HG03095 (cell line): ENCODE data around the gene ENOX1.

Source experiments
- ATAC-seq: cut with Tn5 transposase; IDR thresholded peaks from one replicate; pipeline ENCODE4 v1.9.1; 2021; ENCODE audit warnings: moderate library complexity; ENCODE audit not compliant: unreplicated experiment

The ENOX1 gene

GRCh38 chr13:43675577-43675976, 111.2 kb downstream of the ENOX1 start:
- no peak for ATAC-seq

GRCh38 chr13:43669964-43670363, 116.8 kb downstream of the ENOX1 start:
- ATAC-seq, result no peak

GRCh38 chr13:43669101-43669500, 117.7 kb downstream of the ENOX1 start:
- no peak for ATAC-seq

- ATAC-seq, result no peak
Measured at GRCh38 chr13:43666403-43666802, 120.4 kb downstream of the ENOX1 start.

GRCh38 chr13:43665388-43665787, 121.4 kb downstream of the ENOX1 start:
- no peak for ATAC-seq

- ATAC-seq, result no peak
Measured at GRCh38 chr13:43664700-43665191, 122.0 kb downstream of the ENOX1 start.

- no peak for ATAC-seq
Measured at GRCh38 chr13:43663474-43664090, 123.2 kb downstream of the ENOX1 start.

- ATAC-seq, result no peak
Measured at GRCh38 chr13:43662976-43663375, 123.8 kb downstream of the ENOX1 start.

- no peak for ATAC-seq
Measured at GRCh38 chr13:43661161-43661830, 125.5 kb downstream of the ENOX1 start.

- ATAC-seq, result no peak
Measured at GRCh38 chr13:43657485-43657884, 129.3 kb downstream of the ENOX1 start.

GRCh38 chr13:43653980-43654379, 132.8 kb downstream of the ENOX1 start:
- ATAC-seq, result no peak

- ATAC-seq, result no peak
Measured at GRCh38 chr13:43653395-43653794, 133.4 kb downstream of the ENOX1 start.

GRCh38 chr13:43652760-43653159, 134.0 kb downstream of the ENOX1 start:
- ATAC-seq, result no peak

GRCh38 chr13:43650882-43651281, 135.9 kb downstream of the ENOX1 start:
- no peak for ATAC-seq

GRCh38 chr13:43648733-43649132, 138.0 kb downstream of the ENOX1 start:
- no peak for ATAC-seq

- no peak for ATAC-seq
Measured at GRCh38 chr13:43647471-43647870, 139.3 kb downstream of the ENOX1 start.

GRCh38 chr13:43640476-43640875, 146.3 kb downstream of the ENOX1 start:
- no peak for ATAC-seq

- no peak for ATAC-seq
Measured at GRCh38 chr13:43631106-43631505, 155.7 kb downstream of the ENOX1 start.

- no peak for ATAC-seq
Measured at GRCh38 chr13:43629691-43630480, 156.9 kb downstream of the ENOX1 start.

- ATAC-seq, result no peak
Measured at GRCh38 chr13:43626994-43627393, 159.8 kb downstream of the ENOX1 start.

GRCh38 chr13:43614063-43614462, 172.7 kb downstream of the ENOX1 start:
- ATAC-seq, result no peak
